IPS-11a (cell line): ENCODE data around the gene LDLRAD4.

Experiments used
- H3K4me3 ChIP-seq: one replicate; pipeline ENCODE4 v1.5.1; 2013; ENCODE audit warnings: low read depth, low read length, control low read depth

LDLRAD4 gene

DNA sequence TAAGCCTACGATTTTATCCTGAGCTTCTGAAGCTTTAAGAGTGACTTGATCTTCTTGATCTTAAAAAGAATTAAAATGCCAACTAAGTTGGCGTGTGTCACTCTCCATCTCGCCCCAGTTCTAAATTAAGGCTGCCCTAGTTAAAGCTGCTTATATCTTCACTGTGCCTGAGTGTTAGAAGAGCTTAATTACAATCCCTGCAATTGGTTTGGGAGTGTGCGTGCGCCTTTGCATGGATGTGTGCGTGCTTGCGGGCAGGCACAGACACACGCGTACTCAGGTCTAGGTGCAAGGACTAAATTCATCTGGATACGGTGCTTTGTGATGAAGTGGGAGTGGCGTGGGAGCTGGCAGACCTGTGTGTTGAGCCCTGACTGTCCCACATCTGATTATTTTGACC, 306.3 kb downstream of the LDLRAD4 start:
- no peak overlapping the region for H3K4me3 ChIP-seq

DNA sequence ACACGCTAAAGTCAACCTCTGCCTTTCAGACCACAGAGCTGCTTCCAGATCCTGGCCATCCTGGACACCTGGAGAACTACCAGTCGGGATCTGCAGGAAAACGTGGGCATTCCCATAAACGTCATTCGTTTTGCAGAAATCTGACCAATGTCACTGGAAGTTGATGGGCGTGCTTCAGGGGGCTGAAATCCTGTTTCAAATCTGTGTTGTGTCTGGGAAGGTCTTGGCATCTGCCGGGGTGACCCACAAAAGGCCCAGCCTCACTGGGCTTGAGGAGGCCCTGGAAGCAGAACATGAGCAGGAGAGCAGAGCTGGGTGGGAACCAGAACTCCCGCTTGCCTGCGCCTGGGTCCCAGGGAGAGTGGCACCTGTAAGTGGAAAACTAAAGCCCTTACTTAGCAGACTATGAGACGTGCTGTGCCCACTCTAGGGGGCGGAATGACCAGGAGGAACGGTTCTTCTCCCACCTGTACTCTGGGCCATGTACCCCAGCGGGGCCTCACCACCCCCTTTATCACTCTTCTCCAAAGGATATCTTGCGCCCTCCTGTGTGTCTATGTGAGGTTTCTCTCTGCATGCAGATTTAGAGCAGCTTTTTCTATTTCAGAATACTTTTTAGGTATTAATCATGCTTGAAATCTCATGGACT, 306.9 kb downstream of the LDLRAD4 start:
- no peak overlapping the region for H3K4me3 ChIP-seq

DNA sequence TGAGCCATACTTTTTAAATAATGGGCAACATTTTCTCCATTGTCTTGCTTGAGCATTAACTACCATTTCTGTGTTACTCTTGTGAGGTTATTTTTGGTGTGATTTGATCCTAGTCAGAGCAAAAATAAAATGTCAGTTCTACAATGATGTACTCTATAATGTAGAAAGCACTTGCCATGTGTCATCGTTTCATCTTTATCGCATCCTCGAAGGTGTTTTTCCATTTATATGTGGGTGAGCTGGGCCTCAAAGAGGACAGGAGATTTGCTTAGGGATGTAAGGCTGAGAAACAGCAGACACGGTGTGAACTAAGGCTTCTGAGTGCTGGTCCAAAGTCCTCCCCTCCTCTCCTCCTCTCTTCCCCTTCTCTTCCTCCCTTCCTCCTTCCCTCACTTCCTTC, 308.0 kb downstream of the LDLRAD4 start:
- H3K4me3 ChIP-seq, result no peak overlapping the region

DNA sequence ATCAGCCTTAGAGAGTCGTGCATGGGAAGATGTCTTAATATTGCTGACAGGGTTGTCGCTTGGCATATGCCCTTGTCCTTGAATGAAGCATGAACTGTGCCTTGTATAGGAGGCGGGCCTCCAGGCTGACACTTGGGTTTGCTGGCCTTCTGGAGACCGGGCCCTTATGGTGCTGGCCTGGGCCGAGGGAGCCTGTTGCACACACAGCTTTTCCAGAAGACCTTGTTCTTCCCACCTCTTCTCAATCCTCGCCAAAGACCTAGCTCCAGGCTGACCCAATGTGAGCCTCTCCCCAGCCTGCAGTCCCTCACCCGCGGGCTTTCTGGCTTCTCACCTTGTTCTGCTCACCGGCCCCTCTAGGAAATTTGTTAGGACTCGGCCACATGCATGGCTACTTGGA, 308.7 kb downstream of the LDLRAD4 start:
- no peak overlapping the region for H3K4me3 ChIP-seq

GRCh38 chr18:13527730-13528129, 309.2 kb downstream of the LDLRAD4 start:
- H3K4me3 ChIP-seq, result no peak overlapping the region

- H3K4me3 ChIP-seq, result no peak overlapping the region
These were observed 310.3 kb downstream of the LDLRAD4 start for GRCh38 chr18:13528739-13529392.

DNA sequence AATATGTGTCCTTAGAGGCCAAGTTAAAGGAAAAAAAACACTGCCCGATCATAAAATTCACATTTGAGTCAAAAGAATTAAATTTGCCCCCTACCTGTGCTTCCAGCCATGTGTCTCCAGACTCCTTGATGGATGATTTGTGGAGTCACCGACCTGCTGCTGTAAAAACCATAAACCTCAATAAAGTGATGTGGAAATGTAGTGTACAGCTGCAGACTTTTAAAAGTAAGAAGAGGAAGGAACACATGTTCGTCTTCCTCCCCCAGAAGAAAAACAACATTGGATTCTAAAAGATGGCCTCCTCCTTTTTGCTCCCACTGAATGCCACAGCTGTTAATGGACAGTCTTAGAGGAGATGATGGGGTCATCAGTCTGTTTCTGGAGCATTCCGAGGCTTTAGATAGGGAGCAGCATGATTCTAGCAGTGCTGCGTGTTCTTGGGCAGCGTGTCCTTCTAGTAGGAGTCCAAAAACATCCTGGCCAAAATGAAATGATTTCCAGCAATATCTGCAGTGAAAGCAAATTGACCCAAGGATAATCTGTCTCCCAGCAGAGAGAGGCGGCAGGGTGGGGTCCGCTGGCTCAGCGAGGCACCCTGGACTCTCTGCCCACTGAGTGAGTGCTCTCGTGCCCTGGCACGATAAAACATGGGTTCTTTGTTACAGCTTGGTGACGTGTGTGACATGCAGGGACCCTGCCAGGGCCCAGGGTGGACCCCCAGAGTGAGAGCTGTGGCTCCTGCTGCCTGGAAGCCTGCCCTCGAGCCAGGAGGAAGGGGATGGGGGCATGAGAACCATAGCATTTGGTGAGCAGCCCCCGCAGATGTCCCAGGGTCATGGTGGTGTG, 311.7 kb downstream of the LDLRAD4 start:
- H3K4me3 ChIP-seq, result no peak overlapping the region

GRCh38 chr18:13530879-13531387, 312.4 kb downstream of the LDLRAD4 start:
- H3K4me3 ChIP-seq, result no peak overlapping the region

DNA sequence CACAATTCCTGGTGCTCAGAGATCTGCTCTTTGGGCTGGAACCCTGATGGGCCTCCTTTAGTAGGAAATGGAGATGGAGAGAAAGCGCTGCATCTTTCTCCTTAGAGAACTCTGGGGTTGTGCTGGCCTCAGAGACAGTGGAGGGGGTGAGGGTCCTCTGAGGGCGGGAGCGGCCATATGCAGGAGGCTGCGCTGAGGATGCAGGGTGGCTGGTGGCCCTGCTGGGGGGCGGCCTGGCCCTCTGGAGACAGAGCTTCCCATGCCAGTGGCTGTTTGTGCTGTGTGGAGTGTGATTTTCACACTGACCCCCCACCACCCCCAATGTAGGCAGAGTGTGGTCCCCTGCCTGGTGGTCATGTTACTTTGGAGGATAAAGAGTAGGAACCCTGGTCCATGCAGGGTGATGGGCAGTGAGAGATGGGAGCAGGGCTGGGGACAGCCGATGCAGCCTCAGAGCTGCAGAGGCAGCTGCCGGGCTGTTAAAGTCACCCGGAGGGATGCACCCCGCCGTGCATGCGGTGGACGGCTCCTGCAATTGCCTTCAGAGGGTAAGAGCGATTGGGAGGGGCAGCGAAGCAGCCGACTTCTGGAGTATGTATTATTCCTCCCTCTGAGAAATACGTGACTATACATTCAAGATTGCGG, 313.2 kb downstream of the LDLRAD4 start:
- H3K4me3 ChIP-seq, result no peak overlapping the region

- no peak overlapping the region for H3K4me3 ChIP-seq
These were observed 314.0 kb downstream of the LDLRAD4 start for GRCh38 chr18:13532406-13533075.

DNA sequence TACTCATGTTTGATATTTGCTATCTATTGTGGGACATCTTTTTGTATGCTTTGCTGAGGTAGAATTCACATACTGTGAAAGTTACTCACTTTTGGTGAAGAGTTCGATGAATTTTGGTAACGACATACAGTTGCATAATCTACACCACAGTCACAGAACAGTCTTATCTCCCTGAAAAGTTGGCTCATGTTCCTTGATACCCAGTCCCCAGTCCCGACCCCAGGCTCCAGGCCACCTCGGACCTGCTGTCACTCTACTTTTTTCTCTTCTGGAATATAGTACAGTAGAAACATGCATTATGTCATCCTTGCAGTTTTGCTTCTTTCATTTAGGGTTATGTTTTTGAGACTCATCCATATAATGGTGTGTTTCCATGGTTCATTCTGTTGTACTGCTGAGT, 316.1 kb downstream of the LDLRAD4 start:
- H3K4me3 ChIP-seq, result no peak overlapping the region

DNA sequence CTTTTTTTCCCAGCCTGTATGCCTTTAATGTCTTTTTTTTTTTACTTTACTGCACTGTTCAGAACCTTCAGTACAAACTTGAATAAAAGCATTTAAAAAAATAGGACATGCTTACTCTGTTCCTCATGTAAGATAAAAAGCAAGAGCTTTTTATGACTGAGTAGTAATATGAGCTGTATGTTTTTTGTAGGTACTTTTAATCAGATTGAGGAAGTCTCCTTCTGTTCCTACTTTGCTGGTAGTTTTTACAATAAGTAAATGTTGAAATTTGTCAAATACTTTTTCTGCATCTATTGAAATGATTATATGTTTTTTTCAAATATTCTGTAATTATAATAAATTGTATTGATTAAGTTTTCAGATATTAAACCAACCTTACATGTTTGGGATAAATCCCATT, 318.0 kb downstream of the LDLRAD4 start:
- H3K4me3 ChIP-seq, result no peak overlapping the region

GRCh38 chr18:13537022-13537780, 318.6 kb downstream of the LDLRAD4 start:
- H3K4me3 ChIP-seq, result no peak overlapping the region

DNA sequence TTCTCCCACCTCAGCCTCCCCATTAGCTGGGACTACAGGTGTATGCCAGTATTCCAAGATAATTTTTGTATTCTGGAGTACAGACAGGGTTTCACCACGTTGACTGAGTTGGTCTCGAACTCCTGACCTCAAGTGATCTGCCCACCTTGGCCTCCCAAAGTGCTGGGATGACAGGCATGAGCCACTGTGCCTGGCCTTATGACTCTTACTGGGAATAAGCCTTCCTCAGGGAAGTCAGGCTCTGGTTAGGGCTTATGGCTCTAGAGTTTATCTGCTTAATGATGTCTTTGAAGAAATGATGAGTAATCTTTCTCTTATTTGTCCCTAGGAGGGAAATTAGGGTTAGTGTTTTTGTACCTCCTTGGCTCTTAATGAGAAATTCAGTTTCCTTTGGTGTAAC, 320.1 kb downstream of the LDLRAD4 start:
- H3K4me3 ChIP-seq, result no peak overlapping the region

DNA sequence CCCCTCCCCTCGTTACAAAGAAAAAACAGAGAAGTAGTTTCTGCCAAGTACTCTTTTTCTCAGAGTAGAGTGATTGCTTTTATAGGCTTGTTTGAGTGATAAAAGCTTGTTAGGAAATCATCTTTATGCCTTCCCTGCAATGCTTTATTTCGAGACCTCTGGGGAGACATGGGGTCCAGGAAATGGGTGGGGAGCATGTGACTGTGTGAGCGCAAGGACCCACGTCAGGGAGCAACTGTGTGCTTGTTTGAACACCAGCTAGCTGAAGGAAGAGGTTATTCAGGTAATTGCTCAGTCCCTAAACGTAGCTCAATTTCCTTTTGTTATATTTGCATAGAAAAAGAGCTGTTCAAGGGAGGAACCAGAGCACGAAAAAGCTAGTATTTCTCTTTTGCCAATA, 320.5 kb downstream of the LDLRAD4 start:
- H3K4me3 ChIP-seq, result no peak overlapping the region

- no peak overlapping the region for H3K4me3 ChIP-seq
These were observed 321.4 kb downstream of the LDLRAD4 start for GRCh38 chr18:13539843-13540476.

- no peak overlapping the region for H3K4me3 ChIP-seq
These were observed 322.1 kb downstream of the LDLRAD4 start for GRCh38 chr18:13540477-13541182.

GRCh38 chr18:13541621-13542519, 323.3 kb downstream of the LDLRAD4 start:
- H3K4me3 ChIP-seq, result no peak overlapping the region
